HG02973 (cell line): Measurements from ENCODE around the gene SCGB1C2.
"Not testable (repeated sequence)": the region's sequence is repeated elsewhere in the genome, so short reads cannot be mapped to it uniquely, and the experiment has no call there.

ENCODE experiments used
- ATAC-seq: cut with Tn5 transposase; IDR thresholded peaks from one replicate; pipeline ENCODE4 v1.9.1; 2021; ENCODE audit warnings: moderate library complexity; ENCODE audit not compliant: unreplicated experiment

Gene SCGB1C2

DNA sequence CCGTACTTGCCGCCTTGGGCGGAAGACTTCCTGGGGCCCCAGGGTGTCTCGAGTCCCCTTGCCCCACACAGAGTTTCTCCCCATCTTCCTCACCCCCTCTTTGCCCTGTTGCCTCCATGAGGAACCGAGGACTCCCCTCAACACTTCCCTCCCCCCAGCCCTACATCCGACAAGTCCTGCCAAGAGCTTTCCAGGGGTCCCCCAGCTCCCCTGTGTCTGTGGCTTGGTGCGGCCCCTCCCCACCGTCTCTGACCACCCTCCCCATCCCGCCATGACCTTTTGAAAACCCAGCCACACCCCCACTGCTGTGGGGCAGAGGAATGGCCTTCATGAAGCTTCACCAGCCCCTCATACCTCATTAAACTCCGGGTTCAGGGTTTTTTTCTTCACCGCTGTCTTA is 11.4 kb downstream of the SCGB1C2 start:
- no peak for ATAC-seq

DNA sequence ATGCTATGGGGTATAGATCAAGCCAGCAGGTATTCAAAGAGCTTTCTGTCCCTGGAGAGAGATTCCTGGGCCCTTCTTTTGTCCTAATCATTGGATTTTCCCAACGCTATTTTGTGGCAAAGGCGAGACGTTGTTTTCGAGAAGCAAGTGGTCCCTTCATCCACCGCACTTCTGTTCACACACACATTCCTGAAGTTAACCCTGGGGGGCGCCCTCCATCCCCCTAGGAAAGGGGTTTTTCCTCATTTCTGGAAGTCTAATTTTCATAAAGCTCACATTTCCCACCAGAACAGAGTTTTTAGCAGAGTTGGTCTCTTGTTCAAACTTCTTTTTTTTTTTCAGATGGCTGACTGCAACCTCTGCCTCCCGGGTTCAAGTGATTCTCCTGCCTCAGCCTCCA is 11.9 kb downstream of the SCGB1C2 start:
- no peak for ATAC-seq

DNA sequence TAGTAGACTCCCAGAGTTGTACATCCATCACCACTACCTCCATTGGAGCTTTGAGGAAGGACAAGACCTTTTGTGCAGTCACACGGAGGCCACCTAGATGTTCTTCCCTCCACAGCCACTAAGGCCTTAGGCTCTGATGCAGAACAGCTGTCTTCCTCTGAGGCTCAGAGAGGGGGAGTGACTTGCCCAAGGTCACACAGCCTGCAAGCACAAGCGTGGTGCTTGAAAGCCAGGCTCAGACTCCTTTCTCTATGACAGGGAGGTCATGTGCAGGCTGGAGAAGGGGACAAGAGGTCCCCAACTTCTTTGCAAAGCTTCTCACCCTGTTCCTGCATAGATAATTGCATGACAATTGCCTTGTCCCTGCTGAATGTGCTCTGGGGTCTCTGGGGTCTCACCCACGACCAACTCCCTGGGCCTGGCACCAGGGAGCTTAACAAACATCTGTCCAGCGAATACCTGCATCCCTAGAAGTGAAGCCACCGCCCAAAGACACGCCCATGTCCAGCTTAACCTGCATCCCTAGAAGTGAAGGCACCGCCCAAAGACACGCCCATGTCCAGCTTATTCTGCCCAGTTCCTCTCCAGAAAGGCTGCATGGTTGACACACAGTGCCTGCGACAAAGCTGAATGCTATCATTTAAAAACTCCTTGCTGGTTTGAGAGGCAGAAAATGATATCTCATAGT is 12.7 kb downstream of the SCGB1C2 start:
- no peak for ATAC-seq

DNA sequence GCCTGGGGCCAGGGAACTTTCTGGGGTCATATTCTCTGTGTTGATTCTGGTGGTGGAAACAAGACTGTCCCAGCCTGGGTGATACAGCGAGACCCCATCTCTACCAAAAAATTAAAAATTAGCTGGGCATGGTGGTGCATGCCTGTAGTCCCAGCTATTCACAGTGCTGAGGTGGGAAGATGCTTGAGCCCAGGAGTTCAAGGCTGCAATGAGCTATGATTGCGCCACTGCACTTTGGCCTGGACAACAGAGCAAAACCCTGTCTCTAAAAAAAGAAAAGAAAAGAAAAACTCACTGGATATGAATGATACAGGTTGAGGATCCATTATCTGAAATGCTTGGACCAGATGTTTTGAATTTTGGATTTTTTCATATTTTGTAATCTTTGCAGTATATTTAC is 13.6 kb downstream of the SCGB1C2 start:
- no peak for ATAC-seq

DNA sequence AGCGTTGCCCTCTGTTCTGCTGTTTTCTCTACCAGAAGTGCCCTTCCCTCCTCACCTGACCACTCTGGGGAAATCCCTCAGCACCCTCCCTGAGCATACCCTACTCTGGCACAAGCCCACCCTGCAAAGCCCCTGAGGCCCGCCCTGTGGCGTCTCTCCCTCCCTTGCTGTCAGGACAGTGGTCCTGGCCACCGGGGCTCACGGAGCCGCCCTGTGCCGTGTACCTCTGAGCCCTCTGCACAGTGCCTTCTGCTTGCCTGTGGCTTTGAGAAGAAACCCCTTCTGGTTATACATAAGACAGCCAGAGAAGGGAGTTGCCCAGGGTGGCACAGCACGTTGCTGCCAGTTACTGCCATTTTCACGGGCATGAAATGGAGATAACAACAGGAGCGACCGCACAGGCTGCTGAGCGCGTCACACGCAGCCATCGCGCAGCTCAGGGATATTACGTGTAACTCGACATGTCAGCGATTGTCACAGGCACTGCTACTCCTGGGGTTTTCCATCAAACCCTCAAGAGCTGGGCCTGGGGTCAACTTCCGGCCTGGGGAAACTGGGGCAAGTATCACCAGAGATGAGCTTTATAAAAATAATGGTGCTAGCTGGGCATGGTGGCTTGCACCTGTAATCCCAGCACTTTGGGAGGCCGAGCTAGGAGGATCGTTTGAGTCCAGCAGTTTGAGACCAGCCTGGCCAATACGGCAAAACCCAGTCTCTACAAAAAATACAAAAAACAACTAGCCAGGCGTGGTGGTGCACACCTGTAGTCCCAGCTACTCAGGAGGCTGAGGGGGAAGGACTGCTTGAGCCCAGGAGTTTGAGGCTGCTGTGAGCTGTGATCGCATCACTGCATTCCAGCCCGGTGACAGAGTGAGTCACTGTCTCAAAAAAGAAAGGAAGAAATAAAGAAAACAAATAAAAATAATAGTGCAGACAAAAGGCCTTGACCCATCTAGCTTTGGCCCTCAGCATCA is 14.8 kb downstream of the SCGB1C2 start:
- no peak for ATAC-seq

DNA sequence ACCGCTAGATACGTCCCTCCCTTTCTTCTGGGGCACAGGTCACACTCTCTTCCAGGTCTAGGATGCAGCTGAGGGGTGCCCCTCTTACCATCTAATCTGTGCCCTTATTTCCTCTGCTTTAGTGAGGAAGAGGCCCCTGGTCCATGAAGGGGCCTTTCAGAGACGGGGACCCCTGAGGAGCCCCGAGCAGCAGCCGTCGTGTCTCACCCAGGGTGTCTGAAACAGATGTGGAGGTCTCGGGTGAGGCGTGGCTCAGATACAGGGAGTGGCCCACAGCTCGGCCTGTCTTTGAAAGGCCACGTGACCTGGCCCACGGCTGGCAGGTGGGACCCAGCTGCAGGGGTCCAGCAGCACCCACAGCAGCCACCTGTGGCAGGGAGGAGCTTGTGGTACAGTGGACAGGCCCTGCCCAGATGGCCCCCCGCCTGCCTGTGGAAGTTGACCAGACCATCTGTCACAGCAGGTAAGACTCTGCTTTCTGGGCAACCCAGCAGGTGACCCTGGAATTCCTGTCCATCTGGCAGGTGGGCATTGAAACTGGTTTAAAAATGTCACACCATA is 15.6 kb downstream of the SCGB1C2 start:
- no peak for ATAC-seq

DNA sequence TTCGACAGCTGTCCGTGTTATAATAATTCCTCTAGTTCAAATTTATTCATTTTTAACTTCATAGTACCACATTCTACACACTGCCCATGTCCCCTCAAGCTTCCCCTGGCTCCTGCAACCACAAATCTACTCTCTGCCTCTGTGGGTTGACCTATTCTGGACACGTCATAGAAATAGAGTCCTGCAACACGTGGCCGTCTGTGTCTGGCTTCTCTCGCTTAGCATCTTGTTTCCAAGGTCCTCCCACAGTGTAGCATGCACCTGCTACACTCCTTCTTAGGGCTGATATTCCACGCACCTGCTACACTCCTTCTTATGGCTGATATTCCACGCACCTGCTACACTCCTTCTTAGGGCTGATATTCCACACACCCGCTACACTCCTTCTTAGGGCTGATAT is 16.5 kb downstream of the SCGB1C2 start:
- ATAC-seq: no peak

DNA sequence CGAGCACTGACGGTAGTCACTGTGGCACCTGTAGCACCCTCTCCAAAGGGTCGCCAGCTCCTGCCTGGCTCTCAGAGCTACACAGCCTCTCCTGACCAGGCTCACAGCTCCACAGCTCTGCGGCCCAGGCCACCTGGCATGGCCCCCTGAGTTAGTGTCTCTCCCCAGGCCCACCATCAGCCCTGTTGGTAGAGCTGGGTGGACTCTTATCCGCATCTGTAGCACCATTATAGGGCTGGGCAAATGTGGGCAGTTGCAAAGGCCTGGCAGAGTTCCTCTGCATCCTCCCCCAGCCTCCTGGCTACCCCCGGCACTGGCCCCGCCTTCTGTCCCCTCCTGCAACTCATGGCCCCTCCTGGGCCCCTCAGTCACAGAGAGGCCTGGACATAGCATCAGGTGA is 18.2 kb downstream of the SCGB1C2 start:
- no peak for ATAC-seq

DNA sequence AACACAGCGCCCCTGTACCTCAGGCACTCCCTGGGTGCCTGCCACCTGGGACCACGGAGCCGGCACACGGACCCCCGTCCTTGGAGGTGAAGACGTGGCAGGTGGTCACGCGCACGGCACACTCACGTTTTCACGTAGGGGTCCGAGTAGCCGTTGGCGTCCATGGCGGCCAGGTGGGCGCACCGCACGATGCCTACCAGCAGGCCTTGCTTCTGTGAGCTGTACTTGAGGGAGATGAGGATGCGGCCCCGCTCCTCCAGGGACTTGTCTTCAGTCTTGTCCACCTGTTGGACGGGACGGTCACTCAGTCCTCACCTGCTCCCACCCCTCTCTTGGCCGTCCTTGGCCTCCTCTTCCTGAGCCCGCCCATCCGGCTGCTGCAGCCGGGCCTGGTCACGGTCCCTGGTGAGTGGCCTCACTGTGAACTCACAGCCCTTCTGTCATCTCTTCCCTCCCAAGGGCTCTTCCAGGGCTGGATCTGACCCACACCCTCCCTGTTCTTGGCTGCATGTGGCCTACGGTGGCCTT is 18.8 kb downstream of the SCGB1C2 start:
- ATAC-seq: no peak

DNA sequence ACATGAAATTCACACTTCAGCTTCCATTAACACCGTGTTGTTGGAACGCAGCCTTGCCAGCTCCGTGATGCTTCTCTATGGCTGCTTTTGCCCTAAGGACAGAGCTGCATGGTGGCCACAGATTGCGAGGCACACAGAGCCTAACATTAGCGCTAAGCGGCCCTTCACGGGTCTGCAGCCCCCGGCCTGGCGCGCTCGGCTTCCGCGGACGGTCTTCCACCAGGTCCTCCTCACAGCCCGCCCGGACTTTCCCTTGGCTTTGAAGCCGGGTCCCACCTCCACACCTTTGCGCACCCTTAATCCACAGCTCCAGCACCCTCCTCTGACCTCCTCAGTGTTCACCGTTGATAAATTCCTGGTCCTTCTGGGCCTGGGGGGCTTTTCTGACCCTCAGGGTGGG is 19.6 kb downstream of the SCGB1C2 start:
- no peak for ATAC-seq

DNA sequence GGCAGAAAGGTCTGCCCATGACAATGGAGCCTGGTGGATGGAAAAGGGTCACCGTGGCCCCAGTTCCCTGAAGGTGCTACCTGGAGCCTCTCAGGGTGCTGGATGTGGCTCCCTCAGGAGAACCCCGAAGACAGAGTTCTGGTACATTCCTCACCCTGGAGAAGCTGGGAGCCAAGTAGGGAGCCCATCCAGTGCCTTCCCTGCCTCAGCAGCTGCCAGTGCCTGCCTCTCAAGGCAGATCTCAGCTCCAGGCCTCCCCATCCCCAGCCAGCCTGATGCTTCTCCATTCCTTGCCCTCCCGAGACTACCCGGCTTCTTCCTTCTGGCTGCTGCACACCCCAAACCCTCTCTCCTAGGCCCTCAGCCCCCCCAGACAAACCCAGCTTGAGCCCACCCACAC is 20.5 kb downstream of the SCGB1C2 start:
- no peak for ATAC-seq

DNA sequence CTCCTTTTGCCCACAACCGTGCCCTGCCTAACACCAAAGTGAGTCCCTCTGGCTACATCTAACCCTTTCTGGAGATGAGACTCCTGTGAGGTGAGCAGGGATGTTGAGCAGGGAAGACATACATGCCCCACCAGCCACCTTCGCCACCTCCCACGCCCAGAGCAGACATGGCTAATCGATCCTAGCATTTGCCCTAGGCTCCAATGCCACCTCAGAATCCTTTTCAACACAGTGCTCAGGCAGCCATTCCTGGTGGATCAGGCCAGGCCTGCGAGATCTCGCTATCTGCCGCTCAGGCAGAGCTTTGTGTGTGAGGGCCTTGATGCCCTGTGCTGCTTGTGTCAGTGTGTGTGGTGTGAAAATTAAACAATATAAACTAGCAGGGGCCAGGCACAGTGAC is 21.0 kb downstream of the SCGB1C2 start:
- no peak for ATAC-seq

DNA sequence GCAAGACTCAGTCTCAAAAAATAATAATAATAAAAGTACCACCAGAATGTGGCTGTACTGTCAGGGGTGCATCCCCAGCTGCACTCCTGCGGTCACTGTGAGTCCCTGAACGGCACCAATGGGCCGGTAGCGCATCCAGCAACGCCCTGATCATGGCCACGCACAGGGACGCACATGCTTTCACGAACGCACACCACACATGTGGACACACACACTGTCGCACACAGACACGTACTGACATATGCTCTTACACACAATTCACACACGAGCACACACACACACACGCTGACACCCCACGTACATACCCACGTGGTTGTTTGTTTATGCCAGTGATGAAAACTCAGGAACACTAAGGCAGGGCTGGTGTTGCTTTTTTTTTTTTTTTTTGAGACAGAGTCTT is 22.2 kb downstream of the SCGB1C2 start:
- no peak for ATAC-seq

DNA sequence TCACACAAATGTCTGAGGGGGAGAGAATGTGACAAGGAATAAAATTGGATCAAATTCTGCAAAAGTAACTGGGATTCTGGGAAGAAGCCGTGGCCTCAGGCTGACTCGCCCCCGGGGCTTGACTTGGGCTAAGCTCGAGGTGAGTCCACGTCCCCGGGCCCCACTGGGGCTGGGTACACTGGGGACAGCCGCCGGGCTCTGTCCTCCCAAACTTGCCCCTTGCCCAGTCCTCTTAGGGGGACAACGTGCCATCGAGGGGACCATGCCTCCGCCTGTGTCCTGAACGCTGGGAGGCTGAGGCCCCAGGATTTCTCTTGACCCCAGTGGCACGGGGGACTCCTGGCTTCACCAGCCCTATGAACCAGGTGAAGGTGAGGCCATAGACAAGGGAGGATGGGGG is 23.0 kb downstream of the SCGB1C2 start:
- no peak for ATAC-seq

DNA sequence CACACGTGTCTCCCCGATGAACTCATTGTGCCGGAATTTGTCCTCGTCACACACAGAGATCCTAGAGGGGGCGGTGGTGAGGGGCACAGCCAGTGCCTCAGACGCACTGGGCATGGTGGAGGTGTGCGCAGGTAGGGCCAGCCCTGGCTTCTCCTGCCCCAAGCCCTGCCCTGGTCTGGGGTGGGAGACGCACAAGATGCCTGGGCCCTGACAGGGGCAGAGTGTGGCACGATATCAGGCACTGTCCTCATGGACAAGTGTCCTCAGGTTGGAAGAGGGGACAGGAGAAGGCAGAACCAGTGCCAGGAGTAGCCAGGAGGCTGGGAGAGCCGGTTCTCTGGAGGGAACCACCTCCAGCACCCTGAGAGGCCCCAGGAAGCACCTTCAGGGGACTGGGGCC is 24.1 kb downstream of the SCGB1C2 start:
- ATAC-seq: no peak

DNA sequence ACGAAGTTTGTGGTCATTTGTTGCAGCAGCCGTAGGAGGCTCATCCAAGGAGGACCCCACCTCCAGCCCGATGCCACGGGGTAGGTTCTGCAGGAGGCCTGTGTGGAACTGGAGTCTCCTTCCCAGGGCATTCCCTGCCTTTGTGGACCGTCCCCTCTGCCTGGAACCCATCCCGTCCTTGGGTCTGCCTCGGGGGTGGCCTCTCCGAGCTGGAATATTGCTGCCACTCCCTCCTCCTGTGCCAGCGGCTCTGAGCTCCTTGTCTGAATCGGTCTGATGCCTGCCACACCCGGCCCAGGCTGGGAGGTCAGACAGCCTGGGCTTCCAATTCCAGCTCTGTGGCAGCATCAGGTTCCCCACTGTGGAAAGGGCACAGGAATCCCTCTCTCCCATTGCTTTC is 25.3 kb downstream of the SCGB1C2 start:
- no peak for ATAC-seq

DNA sequence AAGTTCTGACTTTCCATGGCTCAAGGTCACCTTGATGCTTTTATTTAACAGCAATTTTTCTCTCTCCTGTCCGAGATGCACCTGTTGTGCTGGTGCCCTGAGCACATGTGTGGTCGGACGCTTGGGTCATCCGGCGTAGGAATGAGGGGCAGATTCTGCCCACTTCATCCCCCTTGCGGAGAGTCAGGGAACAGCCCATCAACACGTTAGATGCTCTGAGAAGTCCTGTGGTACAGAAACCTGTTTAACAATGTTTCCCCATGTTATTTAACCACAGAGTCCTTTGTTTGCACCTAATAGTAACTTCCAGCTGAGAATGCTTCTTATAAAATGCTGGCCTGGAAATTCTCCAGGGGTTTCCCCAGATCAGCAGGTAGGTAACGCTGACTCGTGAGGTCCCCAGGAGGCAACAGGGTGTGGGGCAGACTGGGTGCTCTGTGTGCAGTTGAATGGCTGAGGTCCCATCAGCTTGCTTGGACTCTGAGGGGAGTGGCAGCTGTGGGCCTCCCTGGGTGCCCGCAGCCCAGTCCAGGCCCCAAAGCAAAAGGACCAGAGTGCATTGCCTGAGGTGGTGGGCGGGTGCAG is 26.2 kb downstream of the SCGB1C2 start:
- ATAC-seq: no peak

DNA sequence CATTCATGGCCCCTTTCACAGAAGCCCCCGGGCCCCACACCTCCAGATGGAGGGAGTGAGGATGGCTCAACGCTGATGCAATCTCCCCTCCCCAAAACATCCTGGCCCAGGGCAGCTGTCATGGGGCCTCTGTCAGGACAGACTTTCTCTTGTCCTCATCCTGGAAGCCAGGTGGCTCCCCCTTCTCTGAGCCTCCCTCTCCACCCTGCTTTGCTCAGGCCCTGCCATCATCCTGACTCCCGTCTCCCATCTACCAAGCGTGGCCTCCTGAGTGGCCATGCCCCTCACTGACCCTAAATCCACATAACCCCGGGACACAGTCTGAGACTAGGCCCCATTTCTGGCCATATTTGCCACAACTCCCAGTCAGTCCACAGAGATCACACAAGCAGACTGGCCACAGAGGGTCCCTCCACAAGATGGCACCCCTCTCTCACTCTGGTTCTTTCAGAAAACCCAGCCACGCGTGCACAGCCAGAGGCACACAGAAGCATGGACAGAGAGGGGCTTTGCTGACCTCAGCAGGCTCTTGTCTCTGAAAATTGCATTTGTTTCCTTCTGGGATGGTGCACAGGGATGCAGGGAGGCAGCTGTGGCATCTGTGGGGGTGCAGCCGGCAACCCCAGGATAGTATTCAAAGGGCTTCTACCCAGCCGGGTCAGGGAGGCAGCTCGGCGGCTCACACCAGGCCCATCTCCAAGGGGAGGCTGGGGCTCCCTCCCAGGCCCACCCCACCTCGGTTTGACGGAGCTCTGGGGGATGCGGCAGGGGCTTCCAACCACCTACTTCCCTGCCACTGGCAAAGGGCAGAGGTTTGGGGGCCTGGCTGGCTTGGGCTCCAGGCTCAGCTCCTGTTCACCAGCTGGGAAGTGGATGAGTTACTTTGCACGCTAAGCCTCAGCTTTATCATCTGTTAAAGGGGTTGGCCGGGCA is 27.2 kb downstream of the SCGB1C2 start:
- no peak for ATAC-seq

DNA sequence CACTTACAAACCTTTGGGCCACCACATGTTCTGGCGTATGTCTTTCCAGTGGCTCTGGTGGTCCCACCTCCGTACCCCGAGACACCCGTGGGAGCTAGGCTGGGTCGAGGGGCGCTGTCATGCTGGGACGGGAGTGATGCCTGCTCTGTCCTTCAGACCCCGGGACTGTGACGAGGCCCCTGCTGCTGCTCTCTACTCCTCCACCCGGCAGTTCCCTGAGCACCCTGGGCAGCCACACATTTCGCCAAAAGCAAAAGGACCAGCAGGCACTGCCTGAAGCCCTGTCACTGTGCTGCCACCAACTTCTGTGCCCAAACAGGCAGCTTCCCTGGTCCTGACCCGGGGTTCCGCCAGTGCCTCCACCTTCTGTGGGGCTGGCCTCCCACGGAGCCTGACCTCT is 28.6 kb downstream of the SCGB1C2 start:
- ATAC-seq: no peak

DNA sequence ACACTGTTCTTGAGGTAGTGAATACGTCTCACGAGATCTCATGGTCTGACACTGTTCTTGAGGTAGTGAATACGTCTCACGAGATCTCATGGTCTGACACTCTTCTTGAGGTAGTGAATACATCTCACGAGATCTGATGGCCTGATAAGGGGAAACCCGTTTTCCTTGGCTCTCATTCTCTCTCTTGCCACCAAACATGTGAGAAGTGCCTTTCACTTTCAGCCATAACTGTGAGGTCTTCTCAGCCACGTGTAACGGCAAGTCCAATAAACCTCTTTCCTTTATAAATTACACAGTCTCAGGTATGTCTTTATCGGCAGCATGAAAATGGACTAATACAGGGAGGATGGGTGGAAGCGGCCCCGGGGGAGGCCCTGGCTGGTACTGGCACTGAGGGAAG is 31.2 kb downstream of the SCGB1C2 start:
- ATAC-seq: not testable (repeated sequence)
